IPS-15b (cell line): ENCODE results near the gene BTBD18.

Experiments
- H3K27me3 ChIP-seq: one replicate; pipeline ENCODE4 v1.6.1; 2013; ENCODE audit warnings: low read length; ENCODE audit not compliant: control insufficient read depth, insufficient read depth
- H3K36me3 ChIP-seq: one replicate; pipeline ENCODE4 v1.6.1; 2013; ENCODE audit warnings: low read length; ENCODE audit not compliant: control insufficient read depth, insufficient read depth
- H3K4me1 ChIP-seq: one replicate; pipeline ENCODE4 v1.6.1; 2013; ENCODE audit warnings: mild to moderate bottlenecking, low read length; ENCODE audit not compliant: control insufficient read depth, insufficient read depth
- H3K4me3 ChIP-seq: one replicate; pipeline ENCODE4 v1.5.1; 2013; ENCODE audit warnings: low read depth, low read length
- H3K9ac ChIP-seq: one replicate; pipeline ENCODE4 v1.6.1; 2013; ENCODE audit warnings: low read depth, mild to moderate bottlenecking, low read length
- H3K9me3 ChIP-seq: one replicate; pipeline ENCODE4 v1.6.1; 2013; ENCODE audit warnings: mild to moderate bottlenecking, low read length; ENCODE audit not compliant: control insufficient read depth, insufficient read depth

Gene BTBD18, protein sequence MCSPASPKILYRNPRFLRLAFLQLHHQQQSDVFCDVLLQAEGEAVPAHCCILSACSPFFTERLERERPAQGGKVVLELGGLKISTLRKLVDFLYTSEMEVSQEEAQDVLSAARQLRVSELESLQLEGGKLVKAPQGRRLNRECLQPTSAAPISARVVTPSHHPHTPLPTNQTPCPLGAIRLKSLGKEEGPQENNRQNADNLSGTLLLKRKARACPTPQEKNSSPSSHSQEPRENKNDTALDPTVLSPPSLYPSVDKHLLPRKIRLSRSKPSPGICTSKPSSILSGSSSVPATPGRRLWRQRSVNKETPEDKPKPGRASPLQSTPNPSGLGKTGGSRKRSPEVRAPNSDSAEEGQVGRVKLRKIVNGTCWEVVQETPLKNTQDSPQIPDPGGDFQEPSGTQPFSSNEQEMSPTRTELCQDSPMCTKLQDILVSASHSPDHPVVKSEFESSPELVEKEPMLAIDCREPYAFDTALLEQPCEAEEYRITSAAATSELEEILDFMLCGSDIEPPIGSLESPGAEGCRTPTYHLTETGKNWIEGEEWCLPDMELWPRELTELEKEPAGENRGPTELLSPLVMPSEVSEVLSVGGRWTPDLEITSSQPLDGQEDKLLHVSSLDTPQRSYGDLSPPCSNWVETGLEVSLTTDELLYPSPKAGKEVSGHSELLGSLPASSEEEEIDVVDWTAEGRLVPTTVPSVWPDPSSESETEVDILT

DNA sequence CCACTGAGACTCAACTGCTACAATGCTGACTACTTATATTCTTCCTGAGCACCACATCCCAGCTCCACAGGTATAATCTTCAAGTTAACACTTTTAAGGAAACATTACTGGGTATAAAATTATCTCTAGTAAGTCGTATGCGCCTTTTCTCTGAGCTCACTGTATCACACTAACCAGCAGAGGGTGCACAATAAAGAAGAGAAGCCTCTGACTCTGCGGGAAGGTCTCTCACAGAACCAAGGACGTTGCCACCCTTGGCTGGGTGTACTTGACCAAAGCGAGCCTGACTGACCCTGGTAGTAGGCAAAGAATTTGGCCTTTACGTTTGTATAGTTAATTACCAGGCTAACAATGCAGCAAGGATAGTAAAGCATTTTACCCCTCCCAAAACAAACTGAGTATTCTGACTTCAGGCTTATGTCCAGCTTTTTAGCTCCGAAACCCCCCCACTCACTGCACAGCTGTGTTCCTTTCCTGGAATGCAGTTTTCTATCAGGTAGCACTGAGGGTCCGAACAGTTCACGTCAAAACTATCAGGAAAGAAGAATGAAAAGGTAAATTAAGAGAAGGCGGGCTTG is at the start of gene BTBD18:
BTBD18 (minus strand) TSS at position 144 of the 578 bp plus-strand sequence. CDS start 631 bp downstream, outside the sequence.
- Histone ChIP-seq H3K9ac (no peak within 1 kb of the TSS), H3K9me3 (no peaks in the 10 kb centered on the region), H3K36me3 (no peaks in the 10 kb centered on the region), H3K4me1 (peaks cover 2% of the 10 kb centered on the region), H3K4me3 (no peak within 1 kb of the TSS), H3K27me3 (no peaks in the 10 kb centered on the region)

DNA sequence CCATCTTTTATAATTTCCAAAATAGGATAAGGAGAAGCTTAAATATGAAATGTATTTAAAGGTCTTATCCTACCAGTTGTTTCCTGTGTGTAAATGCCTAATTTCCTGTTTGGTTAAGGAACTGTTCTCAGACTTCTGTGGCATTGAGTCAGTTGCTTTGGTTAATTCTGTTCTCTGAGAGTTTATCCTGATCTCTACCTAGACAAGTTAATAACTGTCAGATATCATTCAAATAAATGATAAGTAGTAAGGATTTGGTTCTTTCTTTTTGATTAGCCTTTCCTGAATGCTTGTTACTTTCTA is 49.5 kb upstream of the BTBD18 start:
- Histone ChIP-seq H3K4me3 (no peak overlapping the region), H3K9me3 (no peaks in the 10 kb centered on the region), H3K9ac (no peak overlapping the region), H3K27me3 (no peaks in the 10 kb centered on the region), H3K4me1 (peaks cover 3% of the 10 kb centered on the region), H3K36me3 (peaks cover 35% of the 10 kb centered on the region)

DNA sequence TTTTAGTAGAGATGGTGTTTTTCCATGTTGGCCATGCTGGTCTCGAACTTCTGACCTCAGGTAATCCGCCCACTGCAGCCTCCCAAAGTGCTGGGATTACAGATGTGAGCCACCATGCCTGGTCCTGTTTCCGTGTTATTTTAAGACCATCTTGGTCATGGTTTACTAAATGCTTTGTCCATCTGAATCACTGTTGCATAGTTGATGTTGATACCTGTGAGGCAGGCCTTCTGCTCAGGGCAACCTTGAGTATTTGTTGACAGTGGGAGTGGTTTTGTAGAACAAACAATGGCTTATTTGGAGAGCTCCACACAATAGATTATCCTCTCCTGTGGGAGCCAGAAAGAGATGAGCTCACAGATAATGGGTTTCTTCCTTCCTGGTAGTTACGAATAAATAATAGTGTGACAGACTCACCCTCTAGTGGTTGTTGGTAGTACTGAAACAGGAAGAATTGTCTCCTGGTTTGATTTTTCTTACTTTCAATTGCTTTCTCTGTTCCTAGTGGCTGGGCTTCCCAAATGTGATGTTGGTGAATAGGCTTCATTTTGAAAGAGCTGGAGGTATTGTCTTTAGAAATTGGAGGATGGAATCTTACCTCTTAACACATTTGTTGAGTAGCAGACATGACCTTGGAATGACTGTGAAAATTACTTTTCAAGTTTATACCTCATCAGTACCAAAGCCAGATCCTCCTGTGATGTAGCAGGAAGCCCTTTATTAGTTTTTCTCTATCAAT is 49.0 kb upstream of the BTBD18 start:
- Histone ChIP-seq H3K27me3 (no peaks in the 10 kb centered on the region), H3K9me3 (no peaks in the 10 kb centered on the region), H3K36me3 (peaks cover 30% of the 10 kb centered on the region), H3K4me3 (no peak overlapping the region), H3K4me1 (peaks cover 3% of the 10 kb centered on the region), H3K9ac (no peak overlapping the region)

DNA sequence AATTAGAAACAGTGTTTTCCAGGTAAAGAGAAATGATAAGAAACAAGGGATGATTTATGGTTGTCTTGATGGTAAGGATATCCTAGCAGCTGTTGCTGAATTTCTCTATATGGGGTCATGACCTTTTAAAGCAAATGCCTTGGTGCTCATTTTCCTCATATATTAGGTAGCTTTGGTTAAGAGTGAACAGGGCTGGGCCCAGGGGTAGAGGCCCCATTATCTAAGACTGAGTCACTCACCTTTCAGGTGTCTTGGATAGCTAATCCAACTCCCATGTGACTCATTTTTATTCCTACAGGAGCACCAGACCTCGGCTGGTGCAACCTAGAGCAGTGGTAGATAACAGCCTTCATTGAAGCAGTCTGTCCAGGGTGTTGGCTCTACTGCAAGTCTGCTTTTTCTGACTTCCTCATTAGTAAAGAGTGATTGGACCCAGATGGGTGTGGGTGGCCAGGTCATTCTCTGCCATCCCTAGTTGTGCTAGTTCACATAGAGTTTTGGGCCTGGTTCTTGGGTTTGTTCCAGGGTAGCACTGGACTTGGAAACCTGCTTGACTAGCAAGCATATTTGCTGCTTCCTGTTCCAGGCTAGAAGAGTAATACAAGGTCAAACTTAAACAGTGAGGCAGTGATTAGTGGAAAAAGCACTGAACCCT is 47.4 kb upstream of the BTBD18 start:
- Histone ChIP-seq H3K4me3 (no peak overlapping the region), H3K36me3 (peaks cover 32% of the 10 kb centered on the region), H3K9ac (no peak overlapping the region), H3K9me3 (no peaks in the 10 kb centered on the region), H3K27me3 (no peaks in the 10 kb centered on the region), H3K4me1 (peaks cover 3% of the 10 kb centered on the region)

DNA sequence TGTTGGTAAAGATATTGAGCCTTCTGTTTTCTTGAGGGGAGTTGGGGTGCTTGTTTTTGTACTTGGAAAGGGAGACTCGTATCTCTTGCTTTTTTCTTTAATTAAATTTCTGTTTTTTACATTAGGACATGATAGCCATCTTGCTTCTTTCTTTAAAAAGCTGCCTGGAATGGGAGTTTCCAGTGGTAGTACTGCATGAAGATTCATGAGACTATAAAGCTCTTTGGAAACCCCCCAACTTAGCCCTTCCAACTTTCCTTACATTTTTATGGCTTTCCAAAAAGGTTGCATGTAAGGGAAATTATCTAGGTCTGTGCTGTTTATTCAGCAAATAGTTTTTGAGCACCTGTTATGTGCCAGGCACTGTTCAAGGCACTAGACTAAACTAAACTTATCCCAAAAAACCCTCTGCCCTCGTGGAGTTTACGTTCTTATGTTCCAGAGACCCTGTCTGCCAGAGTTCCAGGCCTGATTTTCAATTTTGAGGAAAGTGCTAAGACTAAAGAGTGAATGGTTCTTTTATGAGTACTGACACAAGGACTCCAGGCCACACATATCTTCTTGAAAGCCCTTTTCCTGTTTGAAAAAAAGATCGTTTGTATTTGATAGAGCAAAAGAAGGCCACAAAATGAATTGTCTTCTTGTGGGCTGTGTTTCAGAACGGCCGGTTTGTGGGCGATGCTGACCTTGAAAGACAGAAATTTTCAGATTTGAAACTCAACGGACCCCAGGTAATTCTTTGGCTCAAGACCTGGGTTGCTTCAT is 41.9 kb upstream of the BTBD18 start:
- Histone ChIP-seq H3K9ac (no peak overlapping the region), H3K4me3 (no peak overlapping the region), H3K36me3 (peaks cover 14% of the 10 kb centered on the region)

DNA sequence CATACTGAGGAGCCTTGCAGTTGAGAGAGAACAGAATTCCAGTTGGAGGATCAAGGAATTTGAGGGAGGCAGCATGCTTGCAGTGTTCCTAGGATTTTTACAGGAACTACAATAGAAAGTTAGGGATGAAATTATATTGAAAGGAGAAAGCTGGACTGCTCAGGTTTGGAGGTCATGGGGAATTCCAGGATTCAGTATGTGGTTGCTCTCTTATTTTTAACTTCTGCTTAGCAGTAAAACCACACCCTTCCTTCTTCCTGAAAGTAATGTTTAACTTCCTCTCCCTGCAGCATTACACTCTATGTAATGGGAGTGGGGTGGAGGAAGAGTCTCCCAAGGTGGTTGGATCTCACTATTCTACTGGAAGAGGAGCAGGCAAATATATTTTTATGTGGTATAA is 41.3 kb upstream of the BTBD18 start:
- H3K4me1 ChIP-seq: peaks cover 8% of the 10 kb centered on the region

More for the DNA sequence above, 41.9 kb upstream of the BTBD18 start:
- Histone ChIP-seq H3K4me1 (peaks cover 3% of the 10 kb centered on the region), H3K9me3 (no peaks in the 10 kb centered on the region), H3K27me3 (no peaks in the 10 kb centered on the region)

DNA sequence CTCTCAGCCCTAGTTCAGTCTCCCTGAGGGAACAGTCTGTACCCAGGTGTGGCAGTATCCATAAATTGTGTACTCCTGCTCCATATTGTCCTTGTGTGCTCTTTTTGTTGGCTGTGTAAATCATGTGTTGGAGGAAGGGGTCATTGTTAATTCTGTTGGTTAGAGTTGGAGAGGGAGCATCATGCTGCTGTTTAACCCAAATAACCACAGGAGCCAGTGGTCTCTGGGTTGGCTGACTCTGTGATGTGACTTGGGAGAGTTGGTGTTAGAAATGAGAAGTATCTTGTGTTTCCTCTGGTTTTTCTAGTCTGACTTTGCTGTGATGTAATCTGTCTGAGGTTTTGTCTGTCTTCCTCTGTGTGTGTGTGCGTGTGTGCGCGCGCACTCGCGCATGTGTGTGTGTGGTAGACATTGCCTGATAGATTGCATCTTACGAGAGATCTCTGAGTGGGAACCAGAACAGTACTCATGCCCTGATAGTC is 40.5 kb upstream of the BTBD18 start:
- Histone ChIP-seq H3K4me3 (no peak overlapping the region), H3K9me3 (no peaks in the 10 kb centered on the region), H3K36me3 (peaks cover 12% of the 10 kb centered on the region), H3K27me3 (no peaks in the 10 kb centered on the region), H3K4me1 (peaks cover 15% of the 10 kb centered on the region), H3K9ac (no peak overlapping the region)

More for the DNA sequence above, 41.3 kb upstream of the BTBD18 start:
- H3K36me3 ChIP-seq: peaks cover 14% of the 10 kb centered on the region
- H3K9me3 ChIP-seq: no peaks in the 10 kb centered on the region
- no peaks in the 10 kb centered on the region for H3K27me3 ChIP-seq
- no peak overlapping the region for H3K4me3 ChIP-seq
- H3K9ac ChIP-seq: no peak overlapping the region

DNA sequence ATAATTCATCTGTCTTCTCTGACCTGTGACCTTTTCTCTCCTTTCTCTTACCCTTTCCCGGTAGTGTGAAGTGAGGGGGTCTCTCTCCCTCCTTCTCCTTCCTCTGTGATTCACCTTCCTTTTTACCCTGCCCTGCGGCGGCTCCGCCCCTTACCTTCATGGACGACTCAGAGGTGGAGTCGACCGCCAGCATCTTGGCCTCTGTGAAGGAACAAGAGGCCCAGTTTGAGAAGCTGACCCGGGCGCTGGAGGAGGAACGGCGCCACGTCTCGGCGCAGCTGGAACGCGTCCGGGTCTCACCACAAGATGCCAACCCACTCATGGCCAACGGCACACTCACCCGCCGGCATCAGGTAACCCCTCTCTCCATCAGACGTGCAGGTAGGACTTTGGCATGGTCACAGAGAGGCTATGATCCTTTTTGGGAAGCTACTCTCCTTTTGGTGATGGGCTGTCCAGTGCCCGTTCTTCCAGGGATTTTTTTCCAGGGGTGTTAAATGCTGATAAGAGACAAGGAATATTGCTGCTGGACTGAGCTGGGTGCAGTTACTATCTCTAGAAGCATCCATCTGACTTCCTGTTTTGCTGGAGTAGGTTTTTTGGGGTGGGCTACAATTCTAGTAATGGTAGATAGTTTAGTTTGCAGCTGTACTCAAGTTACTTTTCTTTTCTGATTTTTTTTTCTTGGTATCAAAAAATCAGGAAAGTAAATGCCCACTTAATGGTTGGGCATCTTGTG is 39.9 kb upstream of the BTBD18 start:
- peaks cover 19% of the 10 kb centered on the region for H3K4me1 ChIP-seq
- peaks cover 8% of the 10 kb centered on the region for H3K36me3 ChIP-seq
- H3K9ac ChIP-seq: no peak overlapping the region
- no peaks in the 10 kb centered on the region for H3K9me3 ChIP-seq
- no peak overlapping the region for H3K4me3 ChIP-seq
- H3K27me3 ChIP-seq: no peaks in the 10 kb centered on the region

DNA sequence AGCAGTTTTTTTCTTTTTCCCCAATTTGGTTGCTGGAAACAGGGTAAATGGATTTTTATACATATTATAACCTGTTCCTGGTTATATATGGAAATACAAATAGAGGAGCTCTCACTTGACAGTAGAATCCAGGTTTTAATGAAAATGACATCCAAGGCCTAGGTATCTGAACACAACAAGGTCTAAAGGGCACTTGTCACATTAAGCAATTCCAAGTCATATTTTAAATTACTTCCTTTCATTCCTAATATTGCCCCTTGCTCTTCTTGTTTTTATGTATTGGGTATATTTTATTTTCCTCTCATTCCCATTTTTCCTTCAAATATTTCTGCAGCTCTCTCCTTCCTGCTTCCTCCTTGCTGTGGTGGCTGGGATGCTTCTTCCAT is 37.1 kb upstream of the BTBD18 start:
- Histone ChIP-seq H3K4me1 (peaks cover 21% of the 10 kb centered on the region), H3K36me3 (no peaks in the 10 kb centered on the region), H3K9ac (no peak overlapping the region)

DNA sequence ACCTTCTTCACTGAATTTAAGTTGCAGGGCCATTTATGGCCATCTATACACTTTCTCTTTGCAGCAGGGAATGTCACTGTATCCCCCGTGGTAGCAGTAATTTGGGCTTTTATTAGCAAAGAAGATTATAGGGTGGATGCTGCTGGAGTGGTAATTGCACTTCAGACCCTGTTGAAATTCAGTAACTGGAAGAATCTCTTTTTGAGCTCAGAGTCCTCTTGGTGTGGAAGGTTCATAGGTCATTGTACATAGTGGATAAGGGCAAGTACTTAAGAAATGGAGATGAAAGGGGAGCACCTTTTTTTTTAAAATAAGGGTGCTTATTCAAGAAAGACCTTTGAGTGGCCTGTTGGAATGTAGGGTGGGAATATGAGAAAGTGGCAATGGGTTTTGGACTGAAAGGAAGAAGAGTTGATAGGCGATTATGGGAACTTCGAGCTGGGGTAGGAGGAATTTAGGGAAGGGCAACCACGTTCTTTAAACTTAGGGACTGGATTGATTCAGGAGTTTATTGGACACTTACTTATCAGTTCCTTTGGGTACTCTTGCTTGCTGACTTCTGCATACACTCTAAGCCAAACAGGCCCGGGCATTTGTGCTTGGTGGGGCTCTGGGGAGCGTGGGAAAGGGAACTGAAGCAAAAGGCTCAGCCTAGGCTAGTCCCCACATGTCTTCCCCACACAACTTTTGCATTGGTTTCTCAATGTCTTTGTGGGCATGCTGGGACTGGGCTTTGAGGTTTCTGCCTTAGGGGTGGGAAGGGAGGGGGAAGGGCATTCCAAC is 36.5 kb upstream of the BTBD18 start:
- H3K4me1 ChIP-seq: peaks cover 21% of the 10 kb centered on the region
- H3K4me3 ChIP-seq: no peak overlapping the region
- no peak overlapping the region for H3K9ac ChIP-seq
- H3K36me3 ChIP-seq: no peaks in the 10 kb centered on the region
- no peaks in the 10 kb centered on the region for H3K9me3 ChIP-seq
- no peaks in the 10 kb centered on the region for H3K27me3 ChIP-seq

More for the DNA sequence above, 37.1 kb upstream of the BTBD18 start:
- H3K4me3 ChIP-seq: no peak overlapping the region
- H3K27me3 ChIP-seq: no peaks in the 10 kb centered on the region
- H3K9me3 ChIP-seq: no peaks in the 10 kb centered on the region
